ENCODE data around the gene NF1. TPM values are rescaled to one million over a fixed set of nuclear protein-coding genes. Genes with fewer than 3 reads are reported as not detected.
A peak's percentile ranks its signal among the peaks of the same experiment; 100 is the strongest.
"Not testable (repeated sequence)": the region's sequence is repeated elsewhere in the genome, so short reads cannot be mapped to it uniquely, and the experiment has no call there.

The NF1 gene
- total RNA-seq, 1 donor from 2014 or later: 33.2 TPM

- TF ChIP-seq CTCF (IDR thresholded peaks at IDR 0.05; ENCODE audit: insufficient read depth, low read length, severe bottlenecking): no peak
- DNase-seq (ENCODE audit: low read depth) (peak; percentile 82), FAIRE-seq (no peak)
- Histone ChIP-seq H3K4me3 (ENCODE audit: low read depth, low read length) (no peak overlapping the region), H3K27me3 (ENCODE audit: control insufficient read depth, insufficient read depth, low read length) (no peaks in the 10 kb centered on the region), H3K36me3 (ENCODE audit: control insufficient read depth, insufficient read depth, low read length) (peaks cover 4% of the 10 kb centered on the region)
Observed at GRCh38 chr17:31339906-31340661, 245.3 kb downstream of the NF1 start.

GRCh38 chr17:31345191-31345747 lies 250.5 kb downstream of the NF1 start:
- H3K36me3 ChIP-seq (ENCODE audit: control insufficient read depth, insufficient read depth, low read length): not testable (repeated sequence)

GRCh38 chr17:31349454-31349853 lies 254.7 kb downstream of the NF1 start:
- DNase-seq (ENCODE audit: low read depth) (no peak), FAIRE-seq (no peak)
- TF ChIP-seq CTCF (IDR thresholded peaks at IDR 0.05; ENCODE audit: insufficient read depth, low read length, severe bottlenecking): no peak
- peaks cover 1% of the 10 kb centered on the region for H3K36me3 ChIP-seq (ENCODE audit: control insufficient read depth, insufficient read depth, low read length)
- no peak overlapping the region for H3K4me3 ChIP-seq (ENCODE audit: low read depth, low read length)
- no peaks in the 10 kb centered on the region for H3K27me3 ChIP-seq (ENCODE audit: control insufficient read depth, insufficient read depth, low read length)

More at GRCh38 chr17:31345191-31345747, 250.5 kb downstream of the NF1 start:
- not testable (repeated sequence) for FAIRE-seq; H3K27me3 ChIP-seq (ENCODE audit: control insufficient read depth, insufficient read depth, low read length); DNase-seq (ENCODE audit: low read depth); H3K4me3 ChIP-seq (ENCODE audit: low read depth, low read length)

GRCh38 chr17:31355935-31356334 lies 261.2 kb downstream of the NF1 start:
- FAIRE-seq (no peak), DNase-seq (ENCODE audit: low read depth) (no peak)
- H3K4me3 ChIP-seq (ENCODE audit: low read depth, low read length): no peak overlapping the region
- peaks cover 4% of the 10 kb centered on the region for H3K36me3 ChIP-seq (ENCODE audit: control insufficient read depth, insufficient read depth, low read length)
- no peak for TF ChIP-seq CTCF (IDR thresholded peaks at IDR 0.05; ENCODE audit: insufficient read depth, low read length, severe bottlenecking)
- no peaks in the 10 kb centered on the region for H3K27me3 ChIP-seq (ENCODE audit: control insufficient read depth, insufficient read depth, low read length)

GRCh38 chr17:31357091-31357490 lies 262.3 kb downstream of the NF1 start:
- no peak overlapping the region for H3K4me3 ChIP-seq (ENCODE audit: low read depth, low read length)
- TF ChIP-seq CTCF (IDR thresholded peaks at IDR 0.05; ENCODE audit: insufficient read depth, low read length, severe bottlenecking): no peak
- H3K27me3 ChIP-seq (ENCODE audit: control insufficient read depth, insufficient read depth, low read length): no peaks in the 10 kb centered on the region
- H3K36me3 ChIP-seq (ENCODE audit: control insufficient read depth, insufficient read depth, low read length): peaks cover 3% of the 10 kb centered on the region
- DNase-seq (ENCODE audit: low read depth) (no peak), FAIRE-seq (no peak)

- DNase-seq (ENCODE audit: low read depth): no peak
- TF ChIP-seq CTCF (IDR thresholded peaks at IDR 0.05; ENCODE audit: insufficient read depth, low read length, severe bottlenecking): no peak
Observed at GRCh38 chr17:31357839-31358394, 263.1 kb downstream of the NF1 start.

More at GRCh38 chr17:31357839-31358394, 263.1 kb downstream of the NF1 start:
- FAIRE-seq: no peak
- Histone ChIP-seq H3K27me3 (ENCODE audit: control insufficient read depth, insufficient read depth, low read length) (no peaks in the 10 kb centered on the region), H3K36me3 (ENCODE audit: control insufficient read depth, insufficient read depth, low read length) (peaks cover 3% of the 10 kb centered on the region), H3K4me3 (ENCODE audit: low read depth, low read length) (no peak overlapping the region)

Measured in bronchial epithelial cell (primary cell).